Activated T-cell treated with anti-CD3 and anti-CD28 coated beads, Interleukin-2, amount 50 U/mL, for 24 hours (primary cell): ENCODE measurements around the gene MEX3A.
A peak's percentile ranks its signal among the peaks of the same experiment; 100 is the strongest.
"Not testable (repeated sequence)": the region's sequence is repeated elsewhere in the genome, so short reads cannot be mapped to it uniquely, and the experiment has no call there.

Experiments
- DNase-seq: peaks from one replicate; pipeline ENCODE4 v3.0.0-alpha.2; 2020
- H3K27ac Mint-ChIP-seq: 2 replicates; pipeline ENCODE4 v1.8.0; 2020; ENCODE audit warnings: mild to moderate bottlenecking, mixed read lengths
- H3K27me3 Mint-ChIP-seq: 2 replicates; pipeline ENCODE4 v1.8.0; 2020; ENCODE audit warnings: mixed read lengths
- H3K36me3 Mint-ChIP-seq: 2 replicates; pipeline ENCODE4 v1.8.0; 2020; ENCODE audit warnings: low read depth, mixed read lengths
- H3K4me1 Mint-ChIP-seq: 2 replicates; pipeline ENCODE4 v1.8.0; 2020; ENCODE audit warnings: low read depth, mixed read lengths
- H3K4me3 Mint-ChIP-seq: 2 replicates; pipeline ENCODE4 v1.8.0; 2020; ENCODE audit warnings: mild to moderate bottlenecking, moderate library complexity, mixed read lengths
- H3K9me3 Mint-ChIP-seq: 2 replicates; pipeline ENCODE4 v1.8.0; 2020; ENCODE audit warnings: mixed read lengths

MEX3A gene

GRCh38 chr1:156052862-156053767 is 29.1 kb downstream of the MEX3A start:
- H3K36me3 Mint-ChIP-seq: peaks cover 76% of the 10 kb centered on the region
- no peaks in the 10 kb centered on the region for H3K9me3 Mint-ChIP-seq
- H3K4me3 Mint-ChIP-seq: peak overlapping the region; percentile 93
- DNase-seq: peak; percentile 80
- peak overlapping the region; percentile 93 for H3K27ac Mint-ChIP-seq
- no peaks in the 10 kb centered on the region for H3K27me3 Mint-ChIP-seq
- H3K4me1 Mint-ChIP-seq: peaks cover 36% of the 10 kb centered on the region

- H3K36me3 Mint-ChIP-seq: peaks cover 70% of the 10 kb centered on the region
- H3K4me1 Mint-ChIP-seq: peaks cover 29% of the 10 kb centered on the region
- peak overlapping the region; percentile 35 for H3K4me3 Mint-ChIP-seq
- H3K27me3 Mint-ChIP-seq: no peaks in the 10 kb centered on the region
- H3K27ac Mint-ChIP-seq: no peak overlapping the region
- no peaks in the 10 kb centered on the region for H3K9me3 Mint-ChIP-seq
- DNase-seq: no peak
These were observed 31.1 kb downstream of the MEX3A start for GRCh38 chr1:156051011-156051725.

GRCh38 chr1:156050376-156050775 is 31.9 kb downstream of the MEX3A start:
- H3K27me3 Mint-ChIP-seq: no peaks in the 10 kb centered on the region
- H3K4me3 Mint-ChIP-seq: no peak overlapping the region
- H3K4me1 Mint-ChIP-seq: peaks cover 23% of the 10 kb centered on the region
- H3K36me3 Mint-ChIP-seq: peaks cover 67% of the 10 kb centered on the region
- no peak overlapping the region for H3K27ac Mint-ChIP-seq
- no peak for DNase-seq
- H3K9me3 Mint-ChIP-seq: no peaks in the 10 kb centered on the region

- H3K4me1 Mint-ChIP-seq: peaks cover 22% of the 10 kb centered on the region
- H3K27ac Mint-ChIP-seq: no peak overlapping the region
- peaks cover 71% of the 10 kb centered on the region for H3K36me3 Mint-ChIP-seq
- H3K9me3 Mint-ChIP-seq: no peaks in the 10 kb centered on the region
- H3K27me3 Mint-ChIP-seq: no peaks in the 10 kb centered on the region
- DNase-seq: no peak
- no peak overlapping the region for H3K4me3 Mint-ChIP-seq
These were observed 33.5 kb downstream of the MEX3A start for GRCh38 chr1:156048663-156049258.

- Mint-ChIP-seq H3K4me3 (no peak overlapping the region), H3K36me3 (peaks cover 77% of the 10 kb centered on the region), H3K9me3 (no peaks in the 10 kb centered on the region), H3K4me1 (peaks cover 5% of the 10 kb centered on the region), H3K27ac (peak overlapping the region; percentile 34), H3K27me3 (no peaks in the 10 kb centered on the region)
- DNase-seq: no peak
These were observed 37.2 kb downstream of the MEX3A start for GRCh38 chr1:156045076-156045475.

GRCh38 chr1:156042828-156043227 is 39.4 kb downstream of the MEX3A start:
- Mint-ChIP-seq H3K36me3 (peaks cover 70% of the 10 kb centered on the region), H3K4me3 (no peak overlapping the region), H3K27ac (peak overlapping the region; percentile 53), H3K27me3 (no peaks in the 10 kb centered on the region), H3K9me3 (no peaks in the 10 kb centered on the region), H3K4me1 (peaks cover 5% of the 10 kb centered on the region)
- no peak for DNase-seq

- H3K4me3 Mint-ChIP-seq: not testable (repeated sequence)
These were observed 47.3 kb downstream of the MEX3A start for GRCh38 chr1:156034991-156035390.

GRCh38 chr1:156033011-156033410 is 49.3 kb downstream of the MEX3A start:
- DNase-seq: no peak
- Mint-ChIP-seq H3K9me3 (no peaks in the 10 kb centered on the region), H3K27me3 (no peaks in the 10 kb centered on the region), H3K27ac (no peak overlapping the region), H3K4me3 (no peak overlapping the region), H3K4me1 (peaks cover 2% of the 10 kb centered on the region), H3K36me3 (peaks cover 26% of the 10 kb centered on the region)

More at GRCh38 chr1:156034991-156035390, 47.3 kb downstream of the MEX3A start:
- DNase-seq, H3K4me1 Mint-ChIP-seq, H3K27me3 Mint-ChIP-seq, H3K9me3 Mint-ChIP-seq, H3K27ac Mint-ChIP-seq: not testable (repeated sequence)
- peaks cover 39% of the 10 kb centered on the region for H3K36me3 Mint-ChIP-seq

GRCh38 chr1:156026588-156026987 is 55.7 kb downstream of the MEX3A start:
- Mint-ChIP-seq H3K27me3 (peaks cover 5% of the 10 kb centered on the region), H3K4me3 (no peak overlapping the region), H3K27ac (no peak overlapping the region), H3K4me1 (peaks cover 13% of the 10 kb centered on the region), H3K36me3 (no peaks in the 10 kb centered on the region), H3K9me3 (no peaks in the 10 kb centered on the region)
- DNase-seq: no peak

- Mint-ChIP-seq H3K27me3 (peaks cover 5% of the 10 kb centered on the region), H3K4me1 (peaks cover 16% of the 10 kb centered on the region), H3K27ac (no peak overlapping the region), H3K9me3 (no peaks in the 10 kb centered on the region), H3K36me3 (no peaks in the 10 kb centered on the region), H3K4me3 (no peak overlapping the region)
- DNase-seq: peak; percentile 42
These were observed 56.4 kb downstream of the MEX3A start for GRCh38 chr1:156025876-156026275.

GRCh38 chr1:156024801-156025200 is 57.5 kb downstream of the MEX3A start:
- H3K4me1 Mint-ChIP-seq: peaks cover 22% of the 10 kb centered on the region
- peaks cover 5% of the 10 kb centered on the region for H3K27me3 Mint-ChIP-seq
- no peaks in the 10 kb centered on the region for H3K9me3 Mint-ChIP-seq
- no peak overlapping the region for H3K27ac Mint-ChIP-seq
- H3K36me3 Mint-ChIP-seq: peaks cover 9% of the 10 kb centered on the region
- no peak overlapping the region for H3K4me3 Mint-ChIP-seq
- DNase-seq: no peak
